H1 (cell line): ENCODE results near the gene TDRD15. TPM values are rescaled to one million over a fixed set of nuclear protein-coding genes. Genes with fewer than 3 reads are reported as not detected.

Source experiments
- CTCF ChIA-PET: fragments of 300-600 bp; sonication (Branson Sonifier 250); formaldehyde crosslinking; loops from one replicate; lab custom pipeline; 2021; ENCODE audit not compliant: partially characterized antibody; lab: Charles Lee
- POLR2A ChIA-PET: fragments of 300-600 bp; sonication (Branson Sonifier 250); formaldehyde crosslinking; loops from one replicate; lab custom pipeline; 2021; ENCODE audit warnings: inconsistent platforms; ENCODE audit not compliant: partially characterized antibody; lab: Charles Lee
- DNase-seq, 2 experiments: peaks; one replicate each; pipeline versions ENCODE4 v3.0.0 to v3.0.0-alpha.2; 2010 to 2022; ENCODE audit warnings: low spot score in 2 of 2, low read depth in 1 of 2, mixed read lengths in 1 of 2
- FAIRE-seq: peaks from 2 replicates; lab custom pipeline; 2011; peaks lifted over from hg19 to GRCh38; lab: Jason Lieb, UNC
- H2AFZ ChIP-seq: 2 replicates; pipeline ENCODE4 v1.8.1; 2012; ENCODE audit warnings: low read length, inconsistent platforms
- H2AK5ac ChIP-seq: 2 replicates; pipeline ENCODE4 v1.6.1; 2013; ENCODE audit warnings: low read depth, low read length
- H2BK120ac ChIP-seq: replicated peaks from 2 replicates; pipeline ENCODE3; 2013; ENCODE audit warnings: low read depth, low read length, inconsistent platforms
- H2BK12ac ChIP-seq: 2 replicates; pipeline ENCODE4 v1.6.1; 2013; ENCODE audit warnings: low read depth, low read length
- H2BK15ac ChIP-seq: 2 replicates; pipeline ENCODE4 v1.6.1; 2013; ENCODE audit warnings: low read length
- H2BK20ac ChIP-seq: 2 replicates; pipeline ENCODE4 v1.6.1; 2013; ENCODE audit warnings: low read length
- H2BK5ac ChIP-seq: 2 replicates; pipeline ENCODE4 v1.6.1; 2013; ENCODE audit warnings: low read depth, low read length
- H3K14ac ChIP-seq: 2 replicates; pipeline ENCODE4 v1.6.1; 2013; ENCODE audit warnings: inconsistent platforms; ENCODE audit not compliant: insufficient read length
- H3K18ac ChIP-seq: 2 replicates; pipeline ENCODE4 v1.6.1; 2013; ENCODE audit warnings: low read length; ENCODE audit errors: extremely low read depth
- H3K23ac ChIP-seq: 2 replicates; pipeline ENCODE4 v1.6.1; 2013; ENCODE audit warnings: inconsistent platforms; ENCODE audit not compliant: insufficient read length
- H3K23me2 ChIP-seq: 2 replicates; pipeline ENCODE4 v1.6.1; 2013; ENCODE audit warnings: low read depth, low read length
- H3K27ac ChIP-seq: 2 replicates; pipeline ENCODE4 v1.6.1; 2011; ENCODE audit warnings: low read depth, low read length, inconsistent platforms
- H3K27me3 ChIP-seq, 4 experiments: replicated peaks in 1 of 4; 1 replicate in 1 of 4; 2 replicates in 3 of 4; pipeline versions ENCODE4 v1.6.1 to v1.8.1; 2011 to 2013; ENCODE audit warnings: low read length in 3 of 4, mild to moderate bottlenecking in 3 of 4, inconsistent platforms in 2 of 4, mixed read lengths in 2 of 4, moderate library complexity in 1 of 4; ENCODE audit not compliant: control insufficient read depth in 3 of 4, insufficient read depth in 3 of 4; ENCODE audit errors: extremely low read depth in 1 of 4
- H3K36me3 ChIP-seq, 4 experiments: 2 replicates each; pipeline versions ENCODE4 v1.6.1 to v1.8.1; 2011 to 2013; ENCODE audit warnings: mild to moderate bottlenecking in 4 of 4, low read length in 3 of 4, moderate library complexity in 2 of 4, control low read depth in 1 of 4, inconsistent platforms in 1 of 4; ENCODE audit not compliant: insufficient read depth in 4 of 4, control insufficient read depth in 2 of 4
- H3K4ac ChIP-seq: replicated peaks from 2 replicates; pipeline ENCODE3; 2013; ENCODE audit warnings: low read length, low read depth, mixed read lengths, inconsistent platforms; ENCODE audit not compliant: insufficient read length
- H3K4me1 ChIP-seq, 4 experiments: replicated peaks in 1 of 4; 1 replicate in 1 of 4; 2 replicates in 3 of 4; pipeline versions ENCODE4 v1.6.1 to v1.8.1; 2011 to 2013; ENCODE audit warnings: low read length in 3 of 4, inconsistent platforms in 2 of 4, mixed read lengths in 1 of 4; ENCODE audit not compliant: insufficient read depth in 4 of 4, control insufficient read depth in 3 of 4
- H3K4me2 ChIP-seq, 2 experiments: 2 replicates each; pipeline versions ENCODE4 v1.6.1 to v1.8.1; 2011 to 2013; ENCODE audit warnings: low read depth in 2 of 2, low read length in 2 of 2, control low read depth in 1 of 2, inconsistent platforms in 1 of 2, mild to moderate bottlenecking in 1 of 2; ENCODE audit not compliant: insufficient read depth in 1 of 2
- H3K4me3 ChIP-seq, 4 experiments: fragments of 200-600, 300-600 bp in 1 of 4; sonication (generic), shearing (Covaris generic), sonication (Bioruptor Twin) in 1 of 4; 2 replicates each; pipeline versions ENCODE4 v1.5.1 to v1.8.1; 2011 to 2016; ENCODE audit warnings: low read length in 4 of 4, low read depth in 3 of 4, control low read depth in 2 of 4, inconsistent platforms in 2 of 4, mild to moderate bottlenecking in 2 of 4, mixed read lengths in 1 of 4, moderate library complexity in 1 of 4; ENCODE audit not compliant: insufficient read depth in 2 of 4; ENCODE audit errors: extremely low read depth in 1 of 4
- H3K56ac ChIP-seq: replicated peaks from 2 replicates; pipeline ENCODE3; 2013; ENCODE audit warnings: low read depth, mild to moderate bottlenecking, mixed read lengths, low read length, inconsistent platforms; ENCODE audit not compliant: insufficient read length
- H3K79me1 ChIP-seq: 2 replicates; pipeline ENCODE4 v1.6.1; 2013; ENCODE audit warnings: low read depth, low read length, control low read depth
- H3K79me2 ChIP-seq, 2 experiments: 2 replicates each; pipeline versions ENCODE4 v1.6.1 to v1.8.1; 2012 to 2013; ENCODE audit warnings: low read length in 2 of 2, mild to moderate bottlenecking in 2 of 2, inconsistent platforms in 1 of 2; ENCODE audit not compliant: insufficient read depth in 2 of 2, control insufficient read depth in 1 of 2
- H3K9ac ChIP-seq, 4 experiments: replicated peaks in 1 of 4; 1 replicate in 1 of 4; 2 replicates in 3 of 4; pipeline versions ENCODE4 v1.6.1 to v1.8.1; 2011 to 2013; ENCODE audit warnings: low read depth in 3 of 4, low read length in 3 of 4, control low read depth in 2 of 4, mild to moderate bottlenecking in 2 of 4, moderate library complexity in 2 of 4, inconsistent platforms in 1 of 4; ENCODE audit errors: extremely low read depth in 1 of 4
- H3K9me3 ChIP-seq, 2 experiments: 2 replicates each; pipeline versions ENCODE4 v1.6.1 to v1.8.1; 2012 to 2013; ENCODE audit warnings: mild to moderate bottlenecking in 2 of 2, moderate library complexity in 2 of 2, control low read depth in 1 of 2, inconsistent platforms in 1 of 2, low read depth in 1 of 2, low read length in 1 of 2, mixed read lengths in 1 of 2; ENCODE audit not compliant: insufficient read depth in 2 of 2
- H4K20me1 ChIP-seq, 2 experiments: replicated peaks in 1 of 2; 2 replicates each; pipeline versions ENCODE3 to v1.8.1; 2011 to 2013; ENCODE audit warnings: inconsistent platforms in 2 of 2, low read length in 2 of 2, mild to moderate bottlenecking in 1 of 2; ENCODE audit not compliant: insufficient read depth in 2 of 2, control insufficient read depth in 1 of 2
- H4K5ac ChIP-seq: 2 replicates; pipeline ENCODE4 v1.6.1; 2013; ENCODE audit warnings: low read length, low read depth, mixed read lengths, inconsistent platforms; ENCODE audit not compliant: insufficient read length
- H4K8ac ChIP-seq: 2 replicates; pipeline ENCODE4 v1.8.0; 2013; ENCODE audit warnings: mild to moderate bottlenecking, moderate library complexity, low read length, inconsistent platforms; ENCODE audit not compliant: insufficient read depth; ENCODE audit errors: extremely low read depth
- H4K91ac ChIP-seq: replicated peaks from 2 replicates; pipeline ENCODE3; 2013; ENCODE audit warnings: low read length, mixed read lengths, inconsistent platforms; ENCODE audit not compliant: insufficient read length
- ATF3 ChIP-seq: IDR thresholded peaks from 2 replicates; pipeline ENCODE4 v1.6.1; 2011; ENCODE audit warnings: low read depth, mild to moderate bottlenecking, low read length; ENCODE audit not compliant: insufficient read depth
- EGR1 ChIP-seq: IDR thresholded peaks from 2 replicates; pipeline ENCODE4 v1.6.1; 2011; ENCODE audit warnings: low read depth, low read length, borderline replicate concordance
- EZH2 ChIP-seq: fragments of 200-600 bp; sonication (generic); IDR thresholded peaks from 2 replicates; pipeline ENCODE4 v1.7.1; 2012; ENCODE audit warnings: low read depth, mild to moderate bottlenecking, moderate library complexity, low read length, inconsistent platforms; ENCODE audit not compliant: severe bottlenecking
- HDAC2 ChIP-seq, 2 experiments: fragments of 300-600 bp in 1 of 2; sonication (generic) in 1 of 2; IDR thresholded peaks; 2 replicates each; pipeline ENCODE4 v1.6.1; 2011 to 2012; ENCODE audit warnings: low read depth in 2 of 2, low read length in 2 of 2, mild to moderate bottlenecking in 2 of 2, moderate library complexity in 2 of 2, borderline replicate concordance in 1 of 2, inconsistent platforms in 1 of 2
- NANOG ChIP-seq: IDR thresholded peaks from 2 replicates; pipeline ENCODE4 v1.6.1; 2011; ENCODE audit warnings: low read length, low read depth, mild to moderate bottlenecking, inconsistent platforms; ENCODE audit not compliant: insufficient read depth, poor library complexity, severe bottlenecking
- POLR2A ChIP-seq, 2 experiments: IDR thresholded peaks; 1 replicate in 1 of 2; 2 replicates in 1 of 2; pipeline ENCODE4 v1.6.1; 2011; ENCODE audit warnings: low read depth in 2 of 2, low read length in 2 of 2, mild to moderate bottlenecking in 2 of 2; ENCODE audit errors: control extremely low read depth in 1 of 2
- POU5F1 ChIP-seq: IDR thresholded peaks from 2 replicates; pipeline ENCODE4 v1.6.1; 2011; ENCODE audit warnings: low read depth, mild to moderate bottlenecking, low read length, moderate library complexity
- SIN3A ChIP-seq, 2 experiments: IDR thresholded peaks in 1 of 2; conservative IDR thresholded peaks in 1 of 2; 2 replicates each; pipeline ENCODE4 v1.6.1; 2011 to 2012; ENCODE audit warnings: low read length in 2 of 2, improper control_type of control experiment in 1 of 2, low read depth in 1 of 2, mild to moderate bottlenecking in 1 of 2
- TAF7 ChIP-seq: optimal IDR thresholded peaks from 2 replicates; pipeline ENCODE3; 2011; ENCODE audit warnings: low read depth, mild to moderate bottlenecking, inconsistent platforms, low read length, moderate library complexity, borderline replicate concordance
- TCF12 ChIP-seq: IDR thresholded peaks from 2 replicates; pipeline ENCODE4 v1.6.1; 2011; ENCODE audit warnings: low read depth, mild to moderate bottlenecking, low read length
- TEAD4 ChIP-seq: IDR thresholded peaks from 2 replicates; pipeline ENCODE4 v1.6.1; 2012; ENCODE audit warnings: low read depth, low read length, inconsistent platforms, mixed read lengths
- ZNF274 ChIP-seq: IDR thresholded peaks from 2 replicates; pipeline ENCODE4 v1.7.0; 2012; ENCODE audit warnings: low read length, borderline replicate concordance; ENCODE audit errors: extremely low read depth
- WGBS, 2 experiments: shearing (Covaris generic) in 1 of 2; methylation state at CpG; one replicate each; pipeline versions ENCODE4 v1.1.6 to v1.1.7; 2013 to 2015; ENCODE audit warnings: low lambda C conversion rate in 2 of 2, mixed read lengths in 2 of 2, inconsistent platforms in 1 of 2, low coverage in 1 of 2, missing lambda C conversion rate in 1 of 2; ENCODE audit not compliant: insufficient replicate concordance in 2 of 2, insufficient coverage in 1 of 2, insufficient read length in 1 of 2; ENCODE audit errors: extremely low coverage in 1 of 2, missing lambda C conversion rate in 1 of 2; 5-methylcytosine and 5-hydroxymethylcytosine counted together
- polyA plus RNA-seq, 7 experiments: library from polyadenylated mRNA; depleted of rRNA in 3 of 7; stranded (reverse) in 5 of 7; unstranded in 2 of 7; fragments of >200 nt in 5 of 7; fragments of 200-250 nt in 2 of 7; gene quantifications; 1 replicate in 5 of 7; 2 replicates in 1 of 7; 4 replicates in 1 of 7; pipeline versions ENCODE4 v1.2.1 to v1.2.3, GENCODE V29; 2011 to 2013; ENCODE audit warnings: missing spikeins in 2 of 7, mixed read lengths in 2 of 7
- total RNA-seq: library from RNA; stranded (reverse); fragmentation: NEBNext Ultra II Directional; extraction: Animal tissue kit (Norgen Biotek cat#: 25700); gene quantifications from 2 replicates; pipeline ENCODE4 v1.2.1, GENCODE V29; 2021

TDRD15 gene
- total and polyA plus RNA-seq, 2 of the 8 experiments (the other 6 are each of a cell fraction or from before 2014, with no cell fraction given), result not detected

GRCh38 chr2:21103274-21103891, 20.4 kb upstream of the TDRD15 start:
- Histone ChIP-seq H2BK120ac (no peak overlapping the region), H4K8ac (no peak overlapping the region), H3K18ac (no peak overlapping the region), H3K4me2 (no peak overlapping the region), H2AK5ac (no peak overlapping the region), H2AFZ (no peak overlapping the region), H2BK15ac (no peak overlapping the region), H3K36me3 (no peaks in the 10 kb centered on the region), H4K91ac (no peak overlapping the region), H3K14ac (no peak overlapping the region), H3K23me2 (no peaks in the 10 kb centered on the region), H3K4me1 (peaks cover 0 to 3% (median 1%) of the 10 kb centered on the region in 4 experiments; a peak in 4 of 7 replicates), H3K79me2 (no peaks in the 10 kb centered on the region), H3K27me3 (no peaks in the 10 kb centered on the region), H3K23ac (no peak overlapping the region), H2BK20ac (no peak overlapping the region), H3K9ac (no peak overlapping the region), H3K4me3 (no peak overlapping the region), H3K9me3 (no peaks in the 10 kb centered on the region), H2BK12ac (no peak overlapping the region), H3K56ac (no peak overlapping the region), H3K79me1 (no peaks in the 10 kb centered on the region), H3K4ac (no peak overlapping the region), H3K27ac (no peak overlapping the region), H4K20me1 (no peaks in the 10 kb centered on the region), H4K5ac (no peak overlapping the region), H2BK5ac (no peak overlapping the region)
- ChIA-PET CTCF (interaction anchor here (1.3 to 2.3 kb wide), 4 partner anchors 9 to 61 kb away, joined by 3 to 6 read pairs (median 3); no protein-coding TSS in a partner anchor), POLR2A (no interaction called here)
- FAIRE-seq (no peak), DNase-seq (no peak)
- WGBS, 2 experiments, result 77% methylated on average over 1 of the region's 1 CpG; no CpG with 5 or more reads in 1 of the 2 experiments
- no peak for TF ChIP-seq SIN3A (conservative IDR thresholded peaks at IDR 0.05 in 1 of 2, IDR thresholded peaks at IDR 0.05 in 1 of 2; ENCODE audit: low read depth in 1 of 2, low read length in 2 of 2)
- no peak for TF ChIP-seq HDAC2 (IDR thresholded peaks at IDR 0.05; ENCODE audit: borderline replicate concordance in 1 of 2, low read depth in 2 of 2, low read length in 2 of 2)
- no peak for TF ChIP-seq EZH2
- no peak for TF ChIP-seq TCF12
- TF ChIP-seq POLR2A (IDR thresholded peaks at IDR 0.05; ENCODE audit: control extremely low read depth in 1 of 2, low read depth in 2 of 2, low read length in 2 of 2), result no peak
- TF ChIP-seq ATF3, result no peak
- no peak for TF ChIP-seq NANOG
- TF ChIP-seq TEAD4, result no peak
- no peak for TF ChIP-seq TAF7
- no peak for TF ChIP-seq ZNF274
- TF ChIP-seq POU5F1, result no peak
- no peak for TF ChIP-seq EGR1
